ENCODE results near the gene ARVCF. TPM values are rescaled to one million over a fixed set of nuclear protein-coding genes. Genes with fewer than 3 reads are reported as not detected.

Gene ARVCF
- total and polyA plus RNA-seq, 9 of the 15 experiments (the other 6 are each of a cell fraction or from before 2014, with no cell fraction given): 0.03 to 97.4 (median 15.6) TPM

GRCh38 chr22:20010307-20011122 lies 6.1 kb downstream of the ARVCF start (continued):
- no peak for TF ChIP-seq ZNF592 (IDR thresholded peaks at IDR 0.05)
- TF ChIP-seq MYC (IDR thresholded peaks at IDR 0.05; ENCODE audit: low read depth, low read length): peak; percentile 76; the same call in 1 of the 2 replicates
- TF ChIP-seq MYC (CRISPR knock-in tag; IDR thresholded peaks at IDR 0.05; ENCODE audit: borderline replicate concordance, low read depth): no peak; the same call in none of the 2 replicates
- TF ChIP-seq RBM39 (optimal IDR thresholded peaks at IDR 0.05; ENCODE audit: low read depth, low read length): no peak
- no peak for TF ChIP-seq ZNF282 (CRISPR knock-in tag; IDR thresholded peaks at IDR 0.05)
- no peak for TF ChIP-seq MCM7 (IDR thresholded peaks at IDR 0.05)
- no peak for TF ChIP-seq ID3 (CRISPR knock-in tag; IDR thresholded peaks at IDR 0.05)
- no peak for TF ChIP-seq ID3 (tag; IDR thresholded peaks at IDR 0.05)
- TF ChIP-seq ZNF740 (CRISPR knock-in tag; IDR thresholded peaks at IDR 0.05): no peak
- TF ChIP-seq ZNF740 (tag; IDR thresholded peaks at IDR 0.05): no peak
- no peak for TF ChIP-seq ZNF699 (CRISPR knock-in tag; IDR thresholded peaks at IDR 0.05; ENCODE audit: insufficient replicate concordance)
- no peak for TF ChIP-seq ETV1 (tag; conservative IDR thresholded peaks at IDR 0.05; ENCODE audit: low read depth)
- no peak for TF ChIP-seq MCM5 (IDR thresholded peaks at IDR 0.05; ENCODE audit: low read depth)
- TF ChIP-seq SP1 (CRISPR knock-in tag; IDR thresholded peaks at IDR 0.05): no peak
- no peak for TF ChIP-seq E2F8 (IDR thresholded peaks at IDR 0.05; ENCODE audit: low read depth, partially characterized antibody)
- no peak for TF ChIP-seq KAT2B (IDR thresholded peaks at IDR 0.05; ENCODE audit: low read depth, low read length)
- TF ChIP-seq PRPF4 (IDR thresholded peaks at IDR 0.05; ENCODE audit: insufficient read depth, low read depth, low read length, poor library complexity, severe bottlenecking): no peak

All from K562 (cell line).